Liver (tissue), 9 donors: ENCODE results near the gene TLR4. TPM values are rescaled to one million over a fixed set of nuclear protein-coding genes. Genes with fewer than 3 reads are reported as not detected.

Source experiments
- DNase-seq: peaks from one replicate; pipeline ENCODE4 v3.0.0-alpha.2; 2017; ENCODE audit warnings: low spot score
- H3K27ac ChIP-seq, 2 donors: one replicate each; pipeline ENCODE4 v1.7.0; 2013; ENCODE audit warnings: inconsistent platforms in 2 of 2, low read length in 2 of 2, control low read depth in 1 of 2, low read depth in 1 of 2, mild to moderate bottlenecking in 1 of 2
- H3K27me3 ChIP-seq, 4 donors: one replicate each; pipeline versions ENCODE4 v1.6.1 to v1.7.0; 2013; ENCODE audit warnings: low read length in 3 of 4, inconsistent platforms in 1 of 4, mild to moderate bottlenecking in 1 of 4, moderate library complexity in 1 of 4; ENCODE audit not compliant: control insufficient read depth in 4 of 4, insufficient read depth in 4 of 4
- H3K36me3 ChIP-seq, 4 donors: one replicate each; pipeline versions ENCODE4 v1.6.1 to v1.7.0; 2013; ENCODE audit warnings: low read length in 3 of 4, mild to moderate bottlenecking in 3 of 4, low read depth in 1 of 4, moderate library complexity in 1 of 4; ENCODE audit not compliant: control insufficient read depth in 4 of 4, insufficient read depth in 3 of 4
- H3K4me1 ChIP-seq, 4 donors: one replicate each; pipeline versions ENCODE4 v1.6.1 to v1.7.0; 2013; ENCODE audit warnings: low read length in 3 of 4, mild to moderate bottlenecking in 3 of 4, moderate library complexity in 1 of 4; ENCODE audit not compliant: control insufficient read depth in 4 of 4, insufficient read depth in 4 of 4
- H3K4me3 ChIP-seq, 3 donors: one replicate each; pipeline versions ENCODE4 v1.6.1 to v1.7.0; 2013; ENCODE audit warnings: low read length in 3 of 3, control low read depth in 1 of 3, low read depth in 1 of 3, mild to moderate bottlenecking in 1 of 3
- H3K9ac ChIP-seq, 2 donors: one replicate each; pipeline ENCODE4 v1.7.0; 2013; ENCODE audit warnings: low read length in 2 of 2, mild to moderate bottlenecking in 2 of 2, moderate library complexity in 2 of 2, control low read depth in 1 of 2, low read depth in 1 of 2
- H3K9me3 ChIP-seq, 4 donors: one replicate each; pipeline versions ENCODE4 v1.6.1 to v1.7.0; 2013; ENCODE audit warnings: low read length in 3 of 4; ENCODE audit not compliant: control insufficient read depth in 4 of 4
- EGR1 ChIP-seq, 2 donors: IDR thresholded peaks; 2 replicates each; pipeline ENCODE4 v1.6.1; 2016 to 2018; ENCODE audit warnings: antibody characterized with exemption in 2 of 2, low read depth in 2 of 2
- FOXA1 ChIP-seq: IDR thresholded peaks from 2 replicates; pipeline ENCODE4 v1.6.1; 2016; ENCODE audit warnings: antibody characterized with exemption
- GABPA ChIP-seq, 2 donors: IDR thresholded peaks in 1 of 2; conservative IDR thresholded peaks in 1 of 2; 2 replicates each; pipeline ENCODE4 v1.6.1; 2016; ENCODE audit warnings: antibody characterized with exemption in 2 of 2, mild to moderate bottlenecking in 1 of 2, moderate library complexity in 1 of 2
- HNF4G ChIP-seq: IDR thresholded peaks from 2 replicates; pipeline ENCODE4 v1.6.1; 2016; ENCODE audit warnings: antibody characterized with exemption
- JUND ChIP-seq, 2 donors: IDR thresholded peaks; 2 replicates each; pipeline ENCODE4 v1.6.1; 2016; ENCODE audit warnings: antibody characterized with exemption in 2 of 2
- NR2F2 ChIP-seq: IDR thresholded peaks from 2 replicates; pipeline ENCODE4 v1.6.1; 2016; ENCODE audit warnings: antibody characterized with exemption
- TAF1 ChIP-seq: conservative IDR thresholded peaks from 2 replicates; pipeline ENCODE4 v1.6.1; 2016; ENCODE audit warnings: antibody characterized with exemption, mild to moderate bottlenecking
- YY1 ChIP-seq: IDR thresholded peaks from 2 replicates; pipeline ENCODE4 v1.6.1; 2016; ENCODE audit warnings: antibody characterized with exemption, mild to moderate bottlenecking
- WGBS: extraction: QIAGEN DNeasy Blood & Tissue Kit; methylation state at CpG from one replicate; pipeline ENCODE4 v1.1.7; 2013; 5-methylcytosine and 5-hydroxymethylcytosine counted together
- polyA plus RNA-seq, 2 donors: library from polyadenylated mRNA; stranded (reverse) in 1 of 2; unstranded in 1 of 2; fragments of 200-250 nt in 1 of 2; fragments of >200 nt in 1 of 2; fragmentation: Nextera tagmentation in 1 of 2; extraction: Ambion mirVana in 1 of 2; gene quantifications; one replicate each; pipeline versions ENCODE4 v1.2.1 to v1.2.3, GENCODE V29; 2013 to 2015
- total RNA-seq, 2 donors: library from RNA; depleted of rRNA; stranded (reverse); fragments of >200 nt; gene quantifications; one replicate each; pipeline ENCODE4 v1.2.3, GENCODE V29; 2014
- TF ChIP-seq, protein P1 (sequence below): fragments of 150-350 bp; IDR thresholded peaks from 2 replicates; pipeline ENCODE4 v1.5.1; 2017; ENCODE audit warnings: improper control_type of control experiment, low read depth, low read length; ENCODE audit not compliant: missing input control
- TF ChIP-seq, protein P2 (sequence below): IDR thresholded peaks from 2 replicates; pipeline ENCODE4 v1.6.1; 2016; ENCODE audit warnings: antibody characterized with exemption, mild to moderate bottlenecking
- TF ChIP-seq, protein P3 (sequence below): IDR thresholded peaks from 2 replicates; pipeline ENCODE4 v1.6.1; 2016; ENCODE audit warnings: antibody characterized with exemption
- TF ChIP-seq, protein P4 (sequence below): IDR thresholded peaks from 2 replicates; pipeline ENCODE4 v1.6.1; 2016; ENCODE audit warnings: antibody characterized with exemption
- donor health status: healthy.
- donor health status: healthy.
- donor health status: healthy.
- donor health status: healthy.
- donor health status: healthy.

TLR4 gene
- total and polyA plus RNA-seq, 4 donors, result 5.4 to 23.3 (median 10.0) TPM

DNA sequence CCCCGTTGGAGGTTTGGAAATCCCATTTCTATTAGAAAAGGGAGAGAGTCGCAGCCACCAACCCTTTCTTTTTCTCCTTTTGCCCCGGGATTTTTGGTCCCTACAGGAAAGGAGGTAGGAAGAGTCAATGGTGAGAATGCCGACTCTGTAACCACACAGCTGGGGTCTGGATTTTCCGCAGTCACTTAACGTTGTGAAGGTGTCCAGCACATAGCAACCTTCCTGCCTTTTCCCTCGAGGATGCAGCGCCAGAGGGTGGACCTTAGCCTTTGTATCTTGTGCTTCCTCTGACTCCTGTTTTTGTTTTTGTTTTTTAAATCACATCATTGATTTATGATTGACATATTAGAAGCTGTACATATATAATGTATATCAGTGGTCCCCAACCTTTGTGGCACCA, 41.4 kb downstream of the TLR4 start (continued):
- TF ChIP-seq, protein P1, sequence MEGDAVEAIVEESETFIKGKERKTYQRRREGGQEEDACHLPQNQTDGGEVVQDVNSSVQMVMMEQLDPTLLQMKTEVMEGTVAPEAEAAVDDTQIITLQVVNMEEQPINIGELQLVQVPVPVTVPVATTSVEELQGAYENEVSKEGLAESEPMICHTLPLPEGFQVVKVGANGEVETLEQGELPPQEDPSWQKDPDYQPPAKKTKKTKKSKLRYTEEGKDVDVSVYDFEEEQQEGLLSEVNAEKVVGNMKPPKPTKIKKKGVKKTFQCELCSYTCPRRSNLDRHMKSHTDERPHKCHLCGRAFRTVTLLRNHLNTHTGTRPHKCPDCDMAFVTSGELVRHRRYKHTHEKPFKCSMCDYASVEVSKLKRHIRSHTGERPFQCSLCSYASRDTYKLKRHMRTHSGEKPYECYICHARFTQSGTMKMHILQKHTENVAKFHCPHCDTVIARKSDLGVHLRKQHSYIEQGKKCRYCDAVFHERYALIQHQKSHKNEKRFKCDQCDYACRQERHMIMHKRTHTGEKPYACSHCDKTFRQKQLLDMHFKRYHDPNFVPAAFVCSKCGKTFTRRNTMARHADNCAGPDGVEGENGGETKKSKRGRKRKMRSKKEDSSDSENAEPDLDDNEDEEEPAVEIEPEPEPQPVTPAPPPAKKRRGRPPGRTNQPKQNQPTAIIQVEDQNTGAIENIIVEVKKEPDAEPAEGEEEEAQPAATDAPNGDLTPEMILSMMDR, result no peak
- TF ChIP-seq TAF1, result no peak

DNA sequence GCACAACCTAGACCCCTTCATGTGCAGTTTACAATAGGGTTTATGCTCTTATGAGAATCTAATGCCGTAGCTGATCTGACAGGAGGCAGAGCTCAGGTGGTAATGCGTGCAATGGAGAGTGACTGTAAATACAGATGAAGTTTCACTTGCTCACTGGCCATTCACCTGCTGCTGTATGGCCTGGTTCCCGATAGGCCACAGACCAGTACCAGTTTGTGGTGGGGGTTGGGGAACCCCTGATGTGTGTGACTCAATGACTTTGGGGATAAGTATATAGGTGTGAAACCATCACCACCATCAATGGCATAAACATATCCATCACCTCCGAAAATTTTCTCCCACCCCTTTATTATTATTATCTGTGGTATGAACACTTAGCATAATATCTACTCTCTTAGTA, 42.1 kb downstream of the TLR4 start:
- no peak for DNase-seq
- no peaks in the 10 kb centered on the region for H3K36me3 ChIP-seq
- H3K9ac ChIP-seq, result no peak overlapping the region
- no peaks in the 10 kb centered on the region for H3K9me3 ChIP-seq
- peaks cover 0 to 6% (median 4%) of the 10 kb centered on the region in 4 donors for H3K4me1 ChIP-seq
- H3K27ac ChIP-seq, result no peak overlapping the region
- TF ChIP-seq YY1, result no peak
- no peak for TF ChIP-seq HNF4G
- TF ChIP-seq, protein P1, result no peak
- no peak for TF ChIP-seq NR2F2
- TF ChIP-seq, protein P2, sequence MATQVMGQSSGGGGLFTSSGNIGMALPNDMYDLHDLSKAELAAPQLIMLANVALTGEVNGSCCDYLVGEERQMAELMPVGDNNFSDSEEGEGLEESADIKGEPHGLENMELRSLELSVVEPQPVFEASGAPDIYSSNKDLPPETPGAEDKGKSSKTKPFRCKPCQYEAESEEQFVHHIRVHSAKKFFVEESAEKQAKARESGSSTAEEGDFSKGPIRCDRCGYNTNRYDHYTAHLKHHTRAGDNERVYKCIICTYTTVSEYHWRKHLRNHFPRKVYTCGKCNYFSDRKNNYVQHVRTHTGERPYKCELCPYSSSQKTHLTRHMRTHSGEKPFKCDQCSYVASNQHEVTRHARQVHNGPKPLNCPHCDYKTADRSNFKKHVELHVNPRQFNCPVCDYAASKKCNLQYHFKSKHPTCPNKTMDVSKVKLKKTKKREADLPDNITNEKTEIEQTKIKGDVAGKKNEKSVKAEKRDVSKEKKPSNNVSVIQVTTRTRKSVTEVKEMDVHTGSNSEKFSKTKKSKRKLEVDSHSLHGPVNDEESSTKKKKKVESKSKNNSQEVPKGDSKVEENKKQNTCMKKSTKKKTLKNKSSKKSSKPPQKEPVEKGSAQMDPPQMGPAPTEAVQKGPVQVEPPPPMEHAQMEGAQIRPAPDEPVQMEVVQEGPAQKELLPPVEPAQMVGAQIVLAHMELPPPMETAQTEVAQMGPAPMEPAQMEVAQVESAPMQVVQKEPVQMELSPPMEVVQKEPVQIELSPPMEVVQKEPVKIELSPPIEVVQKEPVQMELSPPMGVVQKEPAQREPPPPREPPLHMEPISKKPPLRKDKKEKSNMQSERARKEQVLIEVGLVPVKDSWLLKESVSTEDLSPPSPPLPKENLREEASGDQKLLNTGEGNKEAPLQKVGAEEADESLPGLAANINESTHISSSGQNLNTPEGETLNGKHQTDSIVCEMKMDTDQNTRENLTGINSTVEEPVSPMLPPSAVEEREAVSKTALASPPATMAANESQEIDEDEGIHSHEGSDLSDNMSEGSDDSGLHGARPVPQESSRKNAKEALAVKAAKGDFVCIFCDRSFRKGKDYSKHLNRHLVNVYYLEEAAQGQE, result no peak
- peaks cover 0 to 3% (median 0%) of the 10 kb centered on the region in 4 donors for H3K27me3 ChIP-seq
- WGBS, result 92% methylated on average over 4 of the region's 4 CpGs
- H3K4me3 ChIP-seq, result no peak overlapping the region

DNA sequence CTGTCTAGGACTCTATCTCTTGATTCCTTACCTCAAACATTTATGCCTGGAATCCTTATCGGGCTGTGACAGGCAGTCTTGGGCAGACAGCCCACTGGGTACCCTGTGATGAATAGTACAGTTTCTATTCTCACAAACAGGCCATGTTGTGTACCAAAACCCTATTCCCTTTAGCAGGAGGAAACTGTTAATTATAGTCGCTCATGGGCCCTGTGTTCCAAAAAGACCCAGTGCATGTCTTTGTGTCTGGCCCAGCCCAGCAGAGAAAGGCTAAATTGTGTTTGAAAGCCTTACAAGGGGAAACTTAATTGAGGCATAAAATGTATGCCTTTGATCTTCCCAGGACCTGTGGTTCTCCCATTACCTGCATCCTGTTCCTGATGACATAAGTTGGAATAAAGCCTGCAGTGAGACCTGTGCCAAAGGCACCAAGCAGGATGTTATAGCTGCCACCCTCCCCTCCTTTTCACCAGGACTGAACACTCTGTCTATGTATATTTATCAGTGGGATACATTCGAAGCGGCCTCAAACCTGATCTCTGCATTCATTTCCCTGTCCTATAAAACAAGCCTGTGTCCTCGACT, 43.3 kb downstream of the TLR4 start:
- Histone ChIP-seq H3K36me3 (no peaks in the 10 kb centered on the region), H3K9ac (no peak overlapping the region), H3K4me3 (no peak overlapping the region), H3K27ac (no peak overlapping the region), H3K9me3 (no peaks in the 10 kb centered on the region), H3K27me3 (peaks cover 0 to 3% (median 0%) of the 10 kb centered on the region in 4 donors), H3K4me1 (peaks cover 0 to 6% (median 4%) of the 10 kb centered on the region in 4 donors)
- 71% methylated on average over 5 of the region's 5 CpGs for WGBS
- no peak for DNase-seq
- TF ChIP-seq EGR1 (IDR thresholded peaks at IDR 0.05; ENCODE audit: low read depth in 2 of 2), result no peak
- no peak for TF ChIP-seq FOXA1
- TF ChIP-seq HNF4G, result no peak
- TF ChIP-seq, protein P3, sequence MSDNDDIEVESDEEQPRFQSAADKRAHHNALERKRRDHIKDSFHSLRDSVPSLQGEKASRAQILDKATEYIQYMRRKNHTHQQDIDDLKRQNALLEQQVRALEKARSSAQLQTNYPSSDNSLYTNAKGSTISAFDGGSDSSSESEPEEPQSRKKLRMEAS, result no peak
- no peak for TF ChIP-seq NR2F2
- no peak for TF ChIP-seq YY1
- TF ChIP-seq JUND (IDR thresholded peaks at IDR 0.05), result no peak
- TF ChIP-seq, protein P1, result no peak
- TF ChIP-seq, protein P2, result no peak
- no peak for TF ChIP-seq GABPA (IDR thresholded peaks at IDR 0.05 in 1 of 2, conservative IDR thresholded peaks at IDR 0.05 in 1 of 2)
- TF ChIP-seq, protein P4, sequence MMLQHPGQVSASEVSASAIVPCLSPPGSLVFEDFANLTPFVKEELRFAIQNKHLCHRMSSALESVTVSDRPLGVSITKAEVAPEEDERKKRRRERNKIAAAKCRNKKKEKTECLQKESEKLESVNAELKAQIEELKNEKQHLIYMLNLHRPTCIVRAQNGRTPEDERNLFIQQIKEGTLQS, result no peak
